HG03558 (cell line): ENCODE measurements around the gene PGA3.
"Not testable (repeated sequence)": the region's sequence is repeated elsewhere in the genome, so short reads cannot be mapped to it uniquely, and the experiment has no call there.

Source experiments
- ATAC-seq: cut with Tn5 transposase; IDR thresholded peaks from one replicate; pipeline ENCODE4 v1.9.1; 2021; ENCODE audit warnings: moderate number of reproducible peaks; ENCODE audit not compliant: unreplicated experiment; ENCODE audit errors: extremely low read depth

PGA3 gene

GRCh38 chr11:61245284-61245964 lies 42.1 kb downstream of the PGA3 start:
- ATAC-seq = not testable (repeated sequence)

- ATAC-seq = not testable (repeated sequence)
Observed at GRCh38 chr11:61248071-61248470, 44.8 kb downstream of the PGA3 start.

GRCh38 chr11:61249201-61249600 lies 45.9 kb downstream of the PGA3 start:
- not testable (repeated sequence) for ATAC-seq

- ATAC-seq = not testable (repeated sequence)
Observed at GRCh38 chr11:61250796-61251765, 47.8 kb downstream of the PGA3 start.

- ATAC-seq = not testable (repeated sequence)
Observed at GRCh38 chr11:61252332-61252731, 49.0 kb downstream of the PGA3 start.

GRCh38 chr11:61254403-61255025 lies 51.2 kb downstream of the PGA3 start:
- ATAC-seq = no peak

- no peak for ATAC-seq
Observed at GRCh38 chr11:61256710-61257482, 53.6 kb downstream of the PGA3 start.

- no peak for ATAC-seq
Observed at GRCh38 chr11:61258546-61258945, 55.2 kb downstream of the PGA3 start.

- ATAC-seq = no peak
Observed at GRCh38 chr11:61259363-61259762, 56.0 kb downstream of the PGA3 start.
